DMS 273 (cell line): ENCODE measurements around the gene SGSH.
A peak's percentile ranks its signal among the peaks of the same experiment; 100 is the strongest.

Experiments used
- DNase-seq: peaks from one replicate; lab custom pipeline; 2025; ENCODE audit not compliant: unreplicated experiment; lab: John Stamatoyannopoulos, UW

Gene SGSH

GRCh38 chr17:80227666-80228065 is 7.5 kb upstream of the SGSH start:
- DNase-seq: no peak

- DNase-seq: no peak
These were observed 7.0 kb upstream of the SGSH start for GRCh38 chr17:80227156-80227555.

- DNase-seq: no peak
These were observed 5.1 kb upstream of the SGSH start for GRCh38 chr17:80225230-80225629.

GRCh38 chr17:80224683-80225082 is 4.5 kb upstream of the SGSH start:
- no peak for DNase-seq

GRCh38 chr17:80223838-80224497 is 3.8 kb upstream of the SGSH start:
- DNase-seq: no peak

- no peak for DNase-seq
These were observed 3.1 kb upstream of the SGSH start for GRCh38 chr17:80223142-80223815.

GRCh38 chr17:80222376-80223141 is 2.4 kb upstream of the SGSH start:
- no peak for DNase-seq

- DNase-seq: no peak
These were observed 1.4 kb upstream of the SGSH start for GRCh38 chr17:80221351-80222105.

- peak; percentile 35 for DNase-seq
These were observed 643 bp upstream of the SGSH start for GRCh38 chr17:80220736-80221215.

GRCh38 chr17:80219763-80220053 is 425 bp downstream of the SGSH start:
- no peak for DNase-seq

- peak; percentile 68 for DNase-seq
These were observed 945 bp downstream of the SGSH start for GRCh38 chr17:80219013-80219762.

GRCh38 chr17:80218391-80218790 is 1.7 kb downstream of the SGSH start:
- no peak for DNase-seq

- no peak for DNase-seq
These were observed 2.3 kb downstream of the SGSH start for GRCh38 chr17:80217703-80218362.

- DNase-seq: no peak
These were observed 3.4 kb downstream of the SGSH start for GRCh38 chr17:80216473-80217456.

GRCh38 chr17:80214878-80215210 is 5.3 kb downstream of the SGSH start:
- DNase-seq: no peak

- DNase-seq: no peak
These were observed 5.9 kb downstream of the SGSH start for GRCh38 chr17:80214012-80214877.

- DNase-seq: no peak
These were observed 6.5 kb downstream of the SGSH start for GRCh38 chr17:80213643-80213975.

- DNase-seq: no peak
These were observed 7.0 kb downstream of the SGSH start for GRCh38 chr17:80212962-80213642.
